Epithelial cell of esophagus (primary cell): Measurements from ENCODE around the gene MFN2.

ENCODE experiments used
- DNase-seq: peaks from one replicate; pipeline ENCODE4 v3.0.0; 2010; ENCODE audit warnings: low read depth
- H3K4me3 ChIP-seq: 2 replicates; pipeline ENCODE4 v1.5.1; 2011; ENCODE audit warnings: mild to moderate bottlenecking, low read length, control low read depth
- CTCF ChIP-seq: IDR thresholded peaks from 2 replicates; pipeline ENCODE4 v1.5.1; 2011; ENCODE audit warnings: low read depth, mild to moderate bottlenecking, low read length, control low read depth, inconsistent platforms; ENCODE audit not compliant: insufficient read depth; ENCODE audit errors: missing control alignments

Gene MFN2

GRCh38 chr1:12021616-12022015 is 41.4 kb downstream of the MFN2 start:
- TF ChIP-seq CTCF = no peak
- DNase-seq = no peak
- H3K4me3 ChIP-seq = no peak overlapping the region

- H3K4me3 ChIP-seq = no peak overlapping the region
- DNase-seq = no peak
- no peak for TF ChIP-seq CTCF
Observed at GRCh38 chr1:12022036-12022435, 41.8 kb downstream of the MFN2 start.

GRCh38 chr1:12026586-12026985 is 46.3 kb downstream of the MFN2 start:
- no peak for DNase-seq
- TF ChIP-seq CTCF = no peak
- H3K4me3 ChIP-seq = no peak overlapping the region

GRCh38 chr1:12028248-12028647 is 48.0 kb downstream of the MFN2 start:
- DNase-seq = no peak
- no peak overlapping the region for H3K4me3 ChIP-seq
- no peak for TF ChIP-seq CTCF

GRCh38 chr1:12028957-12029511 is 48.8 kb downstream of the MFN2 start:
- DNase-seq = no peak
- no peak overlapping the region for H3K4me3 ChIP-seq
- no peak for TF ChIP-seq CTCF

GRCh38 chr1:12029720-12030339 is 49.6 kb downstream of the MFN2 start:
- DNase-seq = no peak
- TF ChIP-seq CTCF = no peak
- no peak overlapping the region for H3K4me3 ChIP-seq
